ENCODE data around the gene SSBP4. TPM values are rescaled to one million over a fixed set of nuclear protein-coding genes. Genes with fewer than 3 reads are reported as not detected.

SSBP4 gene
- polyA plus RNA-seq, 3 donors = 28.1 to 83.2 (median 72.5) TPM

DNA sequence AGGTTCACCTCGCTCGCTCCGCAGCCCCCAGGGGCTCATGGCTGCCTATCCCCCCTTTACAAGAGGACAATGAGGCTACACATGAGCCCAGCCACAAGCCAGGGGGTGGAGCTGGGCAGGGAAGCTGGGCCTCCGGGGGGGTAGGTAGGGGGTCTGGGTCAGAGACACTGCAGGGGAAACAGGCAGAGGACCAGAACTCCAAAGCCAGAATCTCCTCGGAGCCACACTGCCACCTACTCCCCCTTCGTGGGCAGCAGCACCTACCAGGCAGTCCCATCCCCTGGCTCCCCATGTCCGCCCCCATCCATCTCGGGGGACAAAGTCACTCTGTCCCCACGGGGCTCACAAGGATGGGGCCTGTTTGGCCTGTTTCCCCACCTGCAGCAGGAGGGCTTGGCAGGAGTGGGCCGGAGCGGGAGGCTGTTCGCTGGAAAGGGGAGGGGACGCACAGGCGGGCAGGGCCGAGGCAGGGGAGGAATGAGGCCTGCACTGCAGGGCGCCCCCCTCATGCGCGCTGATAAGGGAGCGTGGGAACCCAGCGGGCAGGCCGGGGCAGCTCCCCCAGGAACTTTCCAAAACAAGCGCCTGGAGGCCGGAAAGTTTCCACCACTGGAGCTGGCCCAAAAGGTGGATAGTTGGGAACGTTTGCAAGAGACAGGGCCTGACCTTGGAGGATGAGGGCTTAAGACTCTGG, 19.3 kb downstream of the SSBP4 start:
- H3K27ac ChIP-seq (ENCODE audit: low read depth, low read length) = no peak overlapping the region
- WGBS, 3 donors = 8 to 37% (median 28%) methylated on average over 22 to 24 of the region's 24 CpGs

GRCh38 chr19:18439025-18439909, 20.1 kb downstream of the SSBP4 start:
- no peak overlapping the region for H3K27ac ChIP-seq (ENCODE audit: low read depth, low read length)
- 52 to 77% (median 70%) methylated on average over 13 of the region's 13 CpGs for WGBS, 3 donors

GRCh38 chr19:18439910-18440237, 20.7 kb downstream of the SSBP4 start:
- no peak overlapping the region for H3K27ac ChIP-seq (ENCODE audit: low read depth, low read length)
- WGBS, 3 donors = 75 to 92% (median 89%) methylated on average over 9 of the region's 9 CpGs

GRCh38 chr19:18440415-18440877, 21.2 kb downstream of the SSBP4 start:
- no peak overlapping the region for H3K27ac ChIP-seq (ENCODE audit: low read depth, low read length)
- 25 to 58% (median 52%) methylated on average over 11 of the region's 11 CpGs for WGBS, 3 donors

- 50 to 87% (median 86%) methylated on average over 21 to 23 of the region's 23 CpGs for WGBS, 3 donors
- no peak overlapping the region for H3K27ac ChIP-seq (ENCODE audit: low read depth, low read length)
These were observed 22.0 kb downstream of the SSBP4 start for GRCh38 chr19:18440936-18441803.

GRCh38 chr19:18441804-18442788, 22.9 kb downstream of the SSBP4 start:
- H3K27ac ChIP-seq (ENCODE audit: low read depth, low read length) = no peak overlapping the region
- WGBS, 3 donors = 74 to 88% (median 85%) methylated on average over 5 of the region's 5 CpGs

DNA sequence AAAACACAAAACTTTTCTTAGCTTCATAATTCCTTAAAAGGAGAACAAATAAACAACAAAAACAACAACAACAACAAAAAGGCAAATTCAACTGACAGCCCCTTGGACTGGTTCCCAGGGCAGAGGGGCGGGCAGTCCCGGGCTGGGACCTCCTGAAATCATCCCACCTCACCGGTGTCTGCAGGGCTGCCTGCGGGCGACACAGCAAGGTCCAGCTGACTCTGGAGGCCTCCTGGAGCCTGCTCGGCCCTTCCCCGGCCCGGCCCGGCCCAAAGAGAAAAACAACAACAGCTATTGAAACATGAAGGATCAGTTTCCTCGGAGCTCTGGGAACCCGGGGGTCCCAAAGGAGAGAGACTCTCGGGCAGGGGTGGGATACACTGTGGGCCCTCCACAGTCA, 23.7 kb downstream of the SSBP4 start:
- H3K27ac ChIP-seq (ENCODE audit: low read depth, low read length) = no peak overlapping the region
- WGBS, 3 donors = 83 to 91% (median 84%) methylated on average over 12 of the region's 12 CpGs

DNA sequence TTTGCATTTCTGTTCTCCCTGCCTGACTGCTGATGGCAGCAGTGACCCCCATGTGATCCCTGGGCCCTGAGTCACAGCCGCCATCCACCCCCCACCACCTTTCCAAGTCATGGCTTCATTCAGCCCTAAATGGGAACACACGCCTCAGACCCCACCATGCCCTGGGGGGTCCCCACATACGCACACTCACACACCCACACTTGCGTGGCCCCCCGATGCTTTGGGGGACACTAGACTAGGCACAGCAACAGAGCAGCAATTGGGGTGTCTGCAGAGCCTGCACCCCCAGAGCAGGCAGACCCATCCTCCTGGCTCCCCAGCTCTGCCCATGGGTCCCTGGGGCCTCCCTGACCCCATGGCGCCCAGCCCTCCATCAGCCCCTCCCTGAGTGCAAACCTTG, 24.2 kb downstream of the SSBP4 start:
- 94 to 96% (median 95%) methylated on average over 6 of the region's 6 CpGs for WGBS, 3 donors
- no peak overlapping the region for H3K27ac ChIP-seq (ENCODE audit: low read depth, low read length)

GRCh38 chr19:18443831-18444230, 24.6 kb downstream of the SSBP4 start:
- 92 to 95% (median 93%) methylated on average over 11 of the region's 11 CpGs for WGBS, 3 donors
- H3K27ac ChIP-seq (ENCODE audit: low read depth, low read length) = no peak overlapping the region

- 89 to 96% (median 93%) methylated on average over 19 of the region's 19 CpGs for WGBS, 3 donors
- no peak overlapping the region for H3K27ac ChIP-seq (ENCODE audit: low read depth, low read length)
These were observed 25.3 kb downstream of the SSBP4 start for GRCh38 chr19:18444513-18444912.

GRCh38 chr19:18445262-18445948, 26.2 kb downstream of the SSBP4 start:
- WGBS, 3 donors = 73 to 81% (median 77%) methylated on average over 14 to 15 of the region's 15 CpGs
- H3K27ac ChIP-seq (ENCODE audit: low read depth, low read length) = no peak overlapping the region

DNA sequence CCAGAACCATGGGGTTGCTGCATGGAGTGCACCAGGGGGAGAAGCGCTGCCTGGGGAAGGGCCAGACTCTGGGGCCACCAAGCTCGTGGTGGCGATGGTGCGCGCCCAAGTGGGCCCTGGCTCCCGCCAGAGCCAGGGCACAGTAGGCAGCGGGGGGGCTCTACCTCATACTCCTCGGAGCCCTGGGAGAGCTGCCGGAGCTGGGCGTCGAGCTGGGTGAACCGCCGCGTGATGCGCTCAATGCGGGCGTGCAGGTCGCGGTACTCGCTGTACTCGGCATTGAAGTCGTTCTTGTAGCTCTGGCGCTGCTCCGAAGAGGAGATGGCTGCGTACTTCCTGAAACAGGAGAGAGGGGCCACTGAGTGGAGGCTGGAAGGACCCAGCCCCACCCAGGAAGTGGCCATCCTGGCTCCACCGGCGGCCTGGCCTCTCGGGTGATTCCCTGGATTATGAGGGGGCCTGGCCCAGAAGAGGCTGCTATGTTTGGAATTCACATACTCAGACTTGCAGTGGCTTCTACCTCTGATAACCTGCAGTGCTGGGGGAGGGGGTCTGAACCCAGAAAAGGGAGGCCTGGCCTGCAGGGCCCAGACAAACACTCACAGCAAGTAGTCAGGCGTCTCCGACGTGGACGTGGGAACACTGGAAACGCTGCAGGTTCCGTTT, 27.1 kb downstream of the SSBP4 start:
- H3K27ac ChIP-seq (ENCODE audit: low read depth, low read length) = no peak overlapping the region
- WGBS, 3 donors = 86 to 88% (median 87%) methylated on average over 34 of the region's 34 CpGs

- WGBS, 3 donors = 83 to 91% (median 90%) methylated on average over 12 of the region's 12 CpGs
- H3K27ac ChIP-seq (ENCODE audit: low read depth, low read length) = no peak overlapping the region
These were observed 27.7 kb downstream of the SSBP4 start for GRCh38 chr19:18446811-18447359.

- no peak overlapping the region for H3K27ac ChIP-seq (ENCODE audit: low read depth, low read length)
- 92 to 97% (median 96%) methylated on average over 14 of the region's 14 CpGs for WGBS, 3 donors
These were observed 30.4 kb downstream of the SSBP4 start for GRCh38 chr19:18449552-18449951.

DNA sequence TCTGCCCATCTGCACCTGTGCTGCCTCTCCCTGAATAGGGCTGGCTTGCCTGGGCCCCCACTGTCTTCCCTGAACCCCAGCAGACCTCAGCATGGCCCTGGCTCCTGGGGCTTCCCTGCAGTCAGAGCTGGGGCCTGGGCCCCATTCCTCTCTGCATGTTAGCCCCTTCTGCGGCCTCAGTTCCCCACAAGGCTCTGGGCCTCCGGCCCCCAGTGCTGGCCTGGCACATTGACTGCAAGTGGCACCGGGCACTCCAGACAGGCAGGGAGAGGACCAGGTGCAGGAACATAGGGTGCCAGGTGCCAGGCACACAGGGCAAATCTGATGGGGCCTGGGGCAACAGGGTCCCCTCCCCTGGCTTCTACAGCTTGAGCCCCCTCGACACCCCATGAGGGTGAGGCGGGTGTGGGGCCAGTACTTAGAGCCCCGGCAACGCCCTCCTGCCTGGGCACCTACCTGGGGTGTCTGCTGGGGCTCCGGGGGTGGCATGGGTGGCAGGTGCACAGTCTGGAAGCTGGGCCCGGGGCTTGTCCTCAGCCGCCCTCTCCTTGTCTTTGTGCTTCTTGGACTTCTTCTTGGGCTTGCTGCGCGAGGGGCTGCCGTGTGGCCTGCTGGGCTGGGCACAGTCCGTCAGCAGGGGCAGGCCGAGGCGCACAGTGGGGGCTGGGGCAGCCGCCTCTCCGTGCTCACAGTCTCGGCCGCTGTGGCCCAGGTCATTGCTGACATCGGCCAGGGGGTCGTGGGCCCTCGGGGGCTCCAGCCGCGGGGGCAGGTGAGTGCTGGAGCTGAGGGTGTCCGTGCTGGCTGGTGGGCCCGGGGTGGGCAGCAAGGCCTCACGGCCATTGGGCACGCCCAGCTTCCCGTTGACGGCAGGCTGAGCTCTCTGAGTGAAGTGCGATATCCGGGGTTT, 31.1 kb downstream of the SSBP4 start:
- WGBS, 3 donors = 69 to 82% (median 81%) methylated on average over 29 to 33 of the region's 33 CpGs
- H3K27ac ChIP-seq (ENCODE audit: low read depth, low read length) = no peak overlapping the region
